ENCODE data around the gene OAT. TPM values are rescaled to one million over a fixed set of nuclear protein-coding genes. Genes with fewer than 3 reads are reported as not detected.

Gene OAT
- total RNA-seq, 3 donors from 2014 or later: 46.7 to 120 (median 69.6) TPM

DNA sequence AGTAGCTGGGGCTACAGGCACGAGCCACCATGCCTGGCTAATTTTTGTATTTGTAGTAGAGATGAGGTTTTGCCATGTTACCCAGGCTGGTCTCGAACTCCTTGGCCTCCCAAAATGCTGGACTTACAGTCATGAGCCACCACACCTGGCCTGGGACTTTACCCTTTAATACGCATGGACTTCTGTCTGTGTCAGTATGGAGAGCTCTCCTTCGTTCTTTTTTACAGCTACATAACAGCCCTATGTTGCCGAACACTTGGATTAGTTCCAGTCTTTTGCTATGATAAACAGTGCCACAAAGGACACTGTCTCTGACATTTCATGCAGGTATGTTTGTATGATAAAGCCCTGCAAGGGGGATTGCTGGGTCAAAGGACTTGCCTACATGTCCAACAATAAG is 10.9 kb upstream of the OAT start:
- Histone ChIP-seq H3K4me1 (ENCODE audit: low read depth) (peaks cover 2% of the 10 kb centered on the region), H3K9me3 (no peaks in the 10 kb centered on the region), H3K36me3 (ENCODE audit: low read depth) (no peaks in the 10 kb centered on the region), H3K4me3 (no peak overlapping the region)
- peak; percentile 75 for ATAC-seq
- peak in 1 of 3 donors; percentile 45 for DNase-seq
- intact Hi-C loops (cut with DNase I, micrococcal nuclease): no loop called here
- TF ChIP-seq, protein P1, sequence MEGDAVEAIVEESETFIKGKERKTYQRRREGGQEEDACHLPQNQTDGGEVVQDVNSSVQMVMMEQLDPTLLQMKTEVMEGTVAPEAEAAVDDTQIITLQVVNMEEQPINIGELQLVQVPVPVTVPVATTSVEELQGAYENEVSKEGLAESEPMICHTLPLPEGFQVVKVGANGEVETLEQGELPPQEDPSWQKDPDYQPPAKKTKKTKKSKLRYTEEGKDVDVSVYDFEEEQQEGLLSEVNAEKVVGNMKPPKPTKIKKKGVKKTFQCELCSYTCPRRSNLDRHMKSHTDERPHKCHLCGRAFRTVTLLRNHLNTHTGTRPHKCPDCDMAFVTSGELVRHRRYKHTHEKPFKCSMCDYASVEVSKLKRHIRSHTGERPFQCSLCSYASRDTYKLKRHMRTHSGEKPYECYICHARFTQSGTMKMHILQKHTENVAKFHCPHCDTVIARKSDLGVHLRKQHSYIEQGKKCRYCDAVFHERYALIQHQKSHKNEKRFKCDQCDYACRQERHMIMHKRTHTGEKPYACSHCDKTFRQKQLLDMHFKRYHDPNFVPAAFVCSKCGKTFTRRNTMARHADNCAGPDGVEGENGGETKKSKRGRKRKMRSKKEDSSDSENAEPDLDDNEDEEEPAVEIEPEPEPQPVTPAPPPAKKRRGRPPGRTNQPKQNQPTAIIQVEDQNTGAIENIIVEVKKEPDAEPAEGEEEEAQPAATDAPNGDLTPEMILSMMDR (IDR thresholded peaks at IDR 0.05): no peak

DNA sequence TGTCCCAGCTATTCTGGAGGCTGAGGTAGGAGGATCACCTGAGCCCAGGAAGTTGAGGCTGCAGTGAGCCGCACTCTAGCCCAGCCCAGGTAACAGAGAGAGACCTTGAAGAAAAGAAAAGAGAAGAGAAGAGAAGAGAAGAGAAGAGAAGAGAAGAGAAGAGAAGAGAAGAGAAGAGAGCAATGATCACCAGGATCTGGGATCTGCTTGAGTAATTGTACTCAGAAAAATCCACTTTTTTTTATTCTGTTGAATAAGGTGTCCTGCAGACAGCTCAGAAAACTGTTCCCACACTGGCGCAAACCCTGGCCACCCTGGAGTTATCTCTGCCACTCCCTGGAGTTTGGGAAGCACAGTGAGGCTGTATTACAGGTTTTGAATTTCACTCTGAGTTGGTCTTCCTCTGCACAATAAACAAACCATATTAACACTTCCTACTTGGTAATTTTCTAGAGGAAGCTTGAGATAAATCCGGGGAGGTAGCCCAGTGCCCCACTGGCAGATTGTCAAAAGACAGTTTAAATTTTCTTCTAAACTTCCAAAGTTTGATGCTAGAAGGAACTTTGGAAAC is 9.6 kb upstream of the OAT start:
- ATAC-seq (peak; percentile 45), DNase-seq (no peak)
- Histone ChIP-seq H3K9me3 (no peaks in the 10 kb centered on the region), H3K4me1 (ENCODE audit: low read depth) (peaks cover 2% of the 10 kb centered on the region), H3K4me3 (no peak overlapping the region), H3K36me3 (ENCODE audit: low read depth) (no peaks in the 10 kb centered on the region)
- TF ChIP-seq, protein P1 (IDR thresholded peaks at IDR 0.05): no peak
- intact Hi-C loops (cut with DNase I, micrococcal nuclease): no loop called here

DNA sequence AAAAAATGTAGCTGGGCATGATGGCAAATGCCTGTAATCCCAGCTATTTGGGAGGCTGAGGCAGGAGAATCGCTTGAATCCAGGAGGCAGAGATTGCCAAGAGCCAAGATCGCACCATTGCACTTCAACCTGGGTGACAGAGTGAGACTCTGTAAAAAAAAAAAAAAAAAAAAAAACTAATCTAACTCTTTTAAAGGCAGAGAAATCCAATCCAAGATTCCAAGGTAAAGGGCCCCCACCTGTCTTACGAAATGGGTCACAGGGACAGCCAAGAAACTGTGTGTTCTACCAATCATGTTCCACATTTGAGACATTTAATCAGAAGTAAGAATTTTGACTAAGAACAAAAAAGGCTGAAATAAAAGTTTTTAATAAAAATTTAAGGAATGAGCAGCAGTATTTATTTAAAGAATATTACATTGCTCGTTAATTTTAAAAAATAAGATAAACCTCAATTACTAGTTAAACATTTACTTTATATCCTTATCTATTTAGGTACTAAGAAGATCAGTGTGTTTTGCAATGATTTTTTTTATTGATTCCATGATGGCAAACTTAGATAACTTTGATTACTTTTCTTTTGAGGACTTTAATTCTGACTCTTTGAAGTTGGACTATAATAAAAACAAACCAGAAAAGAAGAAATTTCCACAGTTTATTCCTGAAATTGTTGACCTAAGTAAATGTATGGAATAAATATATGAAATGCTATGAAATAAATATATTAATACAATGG is 6.7 kb upstream of the OAT start:
- no peak for DNase-seq
- Histone ChIP-seq H3K36me3 (ENCODE audit: low read depth) (no peaks in the 10 kb centered on the region), H3K4me1 (ENCODE audit: low read depth) (peaks cover 11% of the 10 kb centered on the region), H3K9me3 (no peaks in the 10 kb centered on the region), H3K4me3 (no peak overlapping the region)
- intact Hi-C loops (cut with DNase I, micrococcal nuclease): no loop called here
- TF ChIP-seq, protein P1 (IDR thresholded peaks at IDR 0.05): no peak
- ATAC-seq: no peak

DNA sequence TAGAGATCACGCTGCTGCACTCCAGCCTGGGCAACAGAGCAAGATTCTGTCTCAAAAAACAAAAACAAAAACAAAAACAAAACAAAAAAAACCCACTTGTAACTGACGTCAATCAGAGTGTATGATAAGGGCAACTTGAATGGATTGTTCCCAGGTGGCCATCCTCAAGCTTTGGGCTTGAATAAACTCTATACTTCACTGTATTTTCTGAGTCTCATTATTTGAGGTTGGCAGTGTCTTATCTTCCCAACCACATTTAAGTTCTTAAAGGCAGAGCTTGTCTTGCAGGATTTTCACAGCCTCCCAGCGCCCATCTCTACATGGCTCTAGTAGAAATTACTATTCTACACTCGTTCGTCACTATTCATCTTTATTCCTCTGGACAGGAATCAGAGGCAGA is 5.1 kb upstream of the OAT start:
- H3K4me3 ChIP-seq: no peak overlapping the region
- no peaks in the 10 kb centered on the region for H3K9me3 ChIP-seq
- intact Hi-C loops (cut with DNase I, micrococcal nuclease): no loop called here
- no peaks in the 10 kb centered on the region for H3K36me3 ChIP-seq (ENCODE audit: low read depth)
- TF ChIP-seq, protein P1 (IDR thresholded peaks at IDR 0.05): no peak
- H3K4me1 ChIP-seq (ENCODE audit: low read depth): peaks cover 13% of the 10 kb centered on the region
- DNase-seq (no peak), ATAC-seq (no peak)

DNA sequence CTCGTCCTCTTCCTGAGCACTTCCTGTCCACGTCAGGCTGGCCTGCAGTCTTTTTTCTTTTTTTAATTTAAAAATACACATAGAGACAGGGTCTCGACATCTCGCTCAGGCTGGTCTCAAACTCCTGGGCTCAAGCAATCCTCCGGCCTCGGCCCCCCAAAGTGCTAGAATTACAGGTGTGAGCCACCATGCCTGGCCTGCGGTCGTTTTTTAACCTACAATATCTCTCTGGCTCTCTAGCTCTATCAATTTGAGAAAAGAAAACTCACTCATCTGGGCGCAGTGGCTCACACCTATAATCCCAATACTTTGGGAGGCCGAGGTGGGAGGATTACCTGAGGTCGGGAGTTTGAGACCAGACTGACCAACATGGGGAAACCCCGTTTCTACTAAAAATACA is 4.0 kb upstream of the OAT start:
- TF ChIP-seq, protein P1 (IDR thresholded peaks at IDR 0.05): no peak
- Histone ChIP-seq H3K4me3 (no peak overlapping the region), H3K36me3 (ENCODE audit: low read depth) (no peaks in the 10 kb centered on the region), H3K9me3 (no peaks in the 10 kb centered on the region), H3K4me1 (ENCODE audit: low read depth) (peaks cover 13% of the 10 kb centered on the region)
- intact Hi-C loops (cut with DNase I, micrococcal nuclease): no loop called here
- no peak for ATAC-seq
- no peak for DNase-seq

Measured in mucosa of descending colon (tissue), 3 donors.